OCI-LY7 (cell line): Measurements from ENCODE around the gene ZNF439.

Source experiments
- CTCF ChIP-seq: fragments of 200-600 bp; sonication (generic); conservative IDR thresholded peaks from 2 replicates; pipeline ENCODE4 v1.5.1; 2014; ENCODE audit warnings: mild to moderate bottlenecking, antibody characterized with exemption, low read length, moderate library complexity, mixed read lengths
- EZH2phosphoT487 ChIP-seq: fragments of 200-600 bp; sonication (generic); IDR thresholded peaks from 2 replicates; pipeline ENCODE4 v1.6.1; 2018; ENCODE audit warnings: low read depth, borderline replicate concordance, mild to moderate bottlenecking, mixed run types, antibody characterized with exemption, low read length, moderate library complexity, mixed read lengths

GRCh38 chr19:11807099-11807380 lies 41.5 kb upstream of the ZNF439 start:
- TF ChIP-seq CTCF (no peak), EZH2phosphoT487 (no peak)
